ENCODE measurements around the gene MSANTD3.

MSANTD3 gene

GRCh38 chr9:100455470-100455869 is 28.5 kb downstream of the MSANTD3 start:
- DNase-seq (no peak), ATAC-seq (ENCODE audit: insufficient read depth, low read depth) (no peak)
- no peak overlapping the region for H3K9ac ChIP-seq (ENCODE audit: low read depth, low read length)
- H3K27me3 ChIP-seq (ENCODE audit: insufficient read depth, low read length, poor library complexity), result no peaks in the 10 kb centered on the region
- H3K9me3 ChIP-seq (ENCODE audit: insufficient read depth, low read length, severe bottlenecking), result no peaks in the 10 kb centered on the region
- no peaks in the 10 kb centered on the region for H3K36me3 ChIP-seq (ENCODE audit: insufficient read depth, low read length)
- H4K20me1 ChIP-seq (ENCODE audit: insufficient read depth, low read length), result no peaks in the 10 kb centered on the region
- no peaks in the 10 kb centered on the region for H3K79me2 ChIP-seq (ENCODE audit: insufficient read depth, low read length)
- H3K4me3 ChIP-seq (ENCODE audit: low read depth in 1 of 2, low read length in 2 of 2), result no peak overlapping the region
- H3K27ac ChIP-seq (ENCODE audit: low read length), result no peak overlapping the region
- TF ChIP-seq EZH2 (IDR thresholded peaks at IDR 0.05; ENCODE audit: borderline replicate concordance, low read depth, low read length, severe bottlenecking) (no peak), CTCF (IDR thresholded peaks at IDR 0.05; ENCODE audit: borderline replicate concordance, extremely low read depth, low read length, poor library complexity, severe bottlenecking) (no peak)
- no peaks in the 10 kb centered on the region for H3K4me1 ChIP-seq (ENCODE audit: insufficient read depth, low read length)
- H3K4me2 ChIP-seq (ENCODE audit: insufficient read depth, low read length), result no peak overlapping the region
- no peak overlapping the region for H2AFZ ChIP-seq (ENCODE audit: low read depth, low read length)

GRCh38 chr9:100457517-100457916 is 30.6 kb downstream of the MSANTD3 start:
- H3K36me3 ChIP-seq (ENCODE audit: insufficient read depth, low read length), result no peaks in the 10 kb centered on the region
- no peak for TF ChIP-seq CTCF (IDR thresholded peaks at IDR 0.05; ENCODE audit: borderline replicate concordance, extremely low read depth, low read length, poor library complexity, severe bottlenecking)
- no peak for TF ChIP-seq EZH2 (IDR thresholded peaks at IDR 0.05; ENCODE audit: borderline replicate concordance, low read depth, low read length, severe bottlenecking)
- no peak overlapping the region for H3K4me2 ChIP-seq (ENCODE audit: insufficient read depth, low read length)
- H3K9ac ChIP-seq (ENCODE audit: low read depth, low read length), result no peak overlapping the region
- H4K20me1 ChIP-seq (ENCODE audit: insufficient read depth, low read length), result no peaks in the 10 kb centered on the region
- H2AFZ ChIP-seq (ENCODE audit: low read depth, low read length), result no peak overlapping the region
- H3K4me1 ChIP-seq (ENCODE audit: insufficient read depth, low read length), result no peaks in the 10 kb centered on the region
- no peaks in the 10 kb centered on the region for H3K9me3 ChIP-seq (ENCODE audit: insufficient read depth, low read length, severe bottlenecking)
- H3K4me3 ChIP-seq (ENCODE audit: low read depth in 1 of 2, low read length in 2 of 2), result no peak overlapping the region
- ATAC-seq (ENCODE audit: insufficient read depth, low read depth) (no peak), DNase-seq (no peak)
- H3K27ac ChIP-seq (ENCODE audit: low read length), result no peak overlapping the region
- no peaks in the 10 kb centered on the region for H3K27me3 ChIP-seq (ENCODE audit: insufficient read depth, low read length, poor library complexity)
- H3K79me2 ChIP-seq (ENCODE audit: insufficient read depth, low read length), result no peaks in the 10 kb centered on the region

DNA sequence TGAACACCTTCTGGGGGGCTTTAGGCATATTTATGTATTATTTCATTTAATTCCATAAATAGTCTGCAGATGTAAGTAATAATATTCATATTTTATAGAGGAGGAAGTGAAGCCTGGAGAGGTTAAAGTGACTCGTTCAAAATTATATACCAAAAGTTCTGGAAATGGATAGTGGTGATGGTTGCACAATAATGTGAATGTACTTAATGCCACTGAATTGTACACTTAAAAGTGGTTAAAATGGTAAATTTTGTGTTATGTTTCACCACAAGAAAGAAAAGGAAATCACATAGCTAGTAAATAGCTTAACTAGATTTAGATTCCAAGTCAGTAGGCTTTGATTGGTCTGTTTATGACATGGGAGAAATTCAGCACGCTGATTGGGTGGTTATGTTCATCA is 33.0 kb downstream of the MSANTD3 start:
- Histone ChIP-seq H3K4me1 (ENCODE audit: insufficient read depth, low read length) (no peaks in the 10 kb centered on the region), H3K9me3 (ENCODE audit: insufficient read depth, low read length, severe bottlenecking) (no peaks in the 10 kb centered on the region), H3K36me3 (ENCODE audit: insufficient read depth, low read length) (no peaks in the 10 kb centered on the region), H4K20me1 (ENCODE audit: insufficient read depth, low read length) (no peaks in the 10 kb centered on the region), H3K27me3 (ENCODE audit: insufficient read depth, low read length, poor library complexity) (no peaks in the 10 kb centered on the region), H3K4me3 (ENCODE audit: low read depth in 1 of 2, low read length in 2 of 2) (no peak overlapping the region), H2AFZ (ENCODE audit: low read depth, low read length) (no peak overlapping the region), H3K27ac (ENCODE audit: low read length) (no peak overlapping the region), H3K9ac (ENCODE audit: low read depth, low read length) (no peak overlapping the region), H3K4me2 (ENCODE audit: insufficient read depth, low read length) (no peak overlapping the region), H3K79me2 (ENCODE audit: insufficient read depth, low read length) (no peaks in the 10 kb centered on the region)
- DNase-seq (no peak), ATAC-seq (ENCODE audit: insufficient read depth, low read depth) (no peak)
- TF ChIP-seq CTCF (IDR thresholded peaks at IDR 0.05; ENCODE audit: borderline replicate concordance, extremely low read depth, low read length, poor library complexity, severe bottlenecking) (no peak), EZH2 (IDR thresholded peaks at IDR 0.05; ENCODE audit: borderline replicate concordance, low read depth, low read length, severe bottlenecking) (no peak)

GRCh38 chr9:100465274-100465673 is 38.3 kb downstream of the MSANTD3 start:
- Histone ChIP-seq H4K20me1 (ENCODE audit: insufficient read depth, low read length) (no peaks in the 10 kb centered on the region), H2AFZ (ENCODE audit: low read depth, low read length) (no peak overlapping the region), H3K27me3 (ENCODE audit: insufficient read depth, low read length, poor library complexity) (no peaks in the 10 kb centered on the region), H3K9ac (ENCODE audit: low read depth, low read length) (no peak overlapping the region), H3K79me2 (ENCODE audit: insufficient read depth, low read length) (no peaks in the 10 kb centered on the region), H3K4me1 (ENCODE audit: insufficient read depth, low read length) (no peaks in the 10 kb centered on the region), H3K27ac (ENCODE audit: low read length) (no peak overlapping the region), H3K36me3 (ENCODE audit: insufficient read depth, low read length) (no peaks in the 10 kb centered on the region), H3K9me3 (ENCODE audit: insufficient read depth, low read length, severe bottlenecking) (no peaks in the 10 kb centered on the region), H3K4me2 (ENCODE audit: insufficient read depth, low read length) (no peak overlapping the region), H3K4me3 (ENCODE audit: low read depth in 1 of 2, low read length in 2 of 2) (no peak overlapping the region)
- ATAC-seq (ENCODE audit: insufficient read depth, low read depth) (no peak), DNase-seq (no peak)
- TF ChIP-seq CTCF (IDR thresholded peaks at IDR 0.05; ENCODE audit: borderline replicate concordance, extremely low read depth, low read length, poor library complexity, severe bottlenecking) (no peak), EZH2 (IDR thresholded peaks at IDR 0.05; ENCODE audit: borderline replicate concordance, low read depth, low read length, severe bottlenecking) (no peak)
